Breast epithelium (tissue), 3 donors: ENCODE measurements around the gene ESYT1.

Source experiments
- POLR2A ChIP-seq: fragments of 450-650 bp; IDR thresholded peaks from one replicate; pipeline ENCODE4 v1.6.1; 2016; ENCODE audit warnings: antibody characterized with exemption, mild to moderate bottlenecking, moderate library complexity
- POLR2AphosphoS5 ChIP-seq, 3 donors: sonication (generic); formaldehyde crosslinking; IDR thresholded peaks; one replicate each; pipeline ENCODE4 v1.6.1; 2017; ENCODE audit warnings: antibody characterized with exemption in 3 of 3
- TF ChIP-seq, protein P1 (sequence below), 3 donors: fragments of 450-650 bp; IDR thresholded peaks; one replicate each; pipeline ENCODE4 v1.5.1; 2016 to 2017; ENCODE audit warnings: antibody characterized with exemption in 3 of 3, mild to moderate bottlenecking in 3 of 3, moderate library complexity in 3 of 3

DNA sequence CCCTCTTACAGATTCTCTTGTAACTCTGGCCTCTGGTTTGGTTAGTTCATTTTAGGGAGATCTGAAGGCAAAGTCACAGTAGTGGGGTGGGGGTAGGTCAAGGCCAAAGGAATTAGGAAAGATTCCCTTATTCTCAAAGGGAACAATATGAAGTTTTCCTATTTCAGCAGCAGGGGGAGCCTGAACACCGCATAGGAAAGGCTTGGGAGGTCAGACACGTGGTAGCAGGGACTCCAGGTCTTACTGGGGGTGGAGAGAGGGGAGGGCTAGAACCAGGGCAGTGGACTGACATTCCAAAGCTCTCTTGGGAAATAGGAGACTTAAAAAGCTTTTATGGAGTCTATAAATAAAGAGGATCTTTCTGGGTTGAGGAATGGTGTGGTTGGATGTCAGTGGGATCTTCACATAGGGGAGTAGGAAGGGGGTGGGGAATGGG is 8.7 kb upstream of the ESYT1 start:
- TF ChIP-seq, protein P1, sequence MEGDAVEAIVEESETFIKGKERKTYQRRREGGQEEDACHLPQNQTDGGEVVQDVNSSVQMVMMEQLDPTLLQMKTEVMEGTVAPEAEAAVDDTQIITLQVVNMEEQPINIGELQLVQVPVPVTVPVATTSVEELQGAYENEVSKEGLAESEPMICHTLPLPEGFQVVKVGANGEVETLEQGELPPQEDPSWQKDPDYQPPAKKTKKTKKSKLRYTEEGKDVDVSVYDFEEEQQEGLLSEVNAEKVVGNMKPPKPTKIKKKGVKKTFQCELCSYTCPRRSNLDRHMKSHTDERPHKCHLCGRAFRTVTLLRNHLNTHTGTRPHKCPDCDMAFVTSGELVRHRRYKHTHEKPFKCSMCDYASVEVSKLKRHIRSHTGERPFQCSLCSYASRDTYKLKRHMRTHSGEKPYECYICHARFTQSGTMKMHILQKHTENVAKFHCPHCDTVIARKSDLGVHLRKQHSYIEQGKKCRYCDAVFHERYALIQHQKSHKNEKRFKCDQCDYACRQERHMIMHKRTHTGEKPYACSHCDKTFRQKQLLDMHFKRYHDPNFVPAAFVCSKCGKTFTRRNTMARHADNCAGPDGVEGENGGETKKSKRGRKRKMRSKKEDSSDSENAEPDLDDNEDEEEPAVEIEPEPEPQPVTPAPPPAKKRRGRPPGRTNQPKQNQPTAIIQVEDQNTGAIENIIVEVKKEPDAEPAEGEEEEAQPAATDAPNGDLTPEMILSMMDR (IDR thresholded peaks at IDR 0.05): peak; percentile 81 to 91 (median 87)
- peak; percentile 35 to 80 (median 44) for TF ChIP-seq POLR2AphosphoS5 (IDR thresholded peaks at IDR 0.05)
- TF ChIP-seq POLR2A: no peak
